ENCODE results near the gene TRIM39.

- no peak for TF ChIP-seq CTCF (conservative IDR thresholded peaks at IDR 0.05; ENCODE audit: low read depth, low read length)
- no peak for TF ChIP-seq FOS (IDR thresholded peaks at IDR 0.05; ENCODE audit: low read depth, low read length)
Observed at GRCh38 chr6:30380464-30380863, 53.7 kb downstream of the TRIM39 start.

Data from IMR-90 (cell line).